ENCODE results near the gene IL1R1.

- TF ChIP-seq POLR2A (IDR thresholded peaks at IDR 0.05; ENCODE audit: low read depth) (no peak), POLR2AphosphoS5 (IDR thresholded peaks at IDR 0.05) (no peak), CTCF (IDR thresholded peaks at IDR 0.05) (no peak)
Observed at GRCh38 chr2:102130647-102130991, 11.9 kb upstream of the IL1R1 start.

All from esophagus muscularis mucosa (tissue), 3 donors.